H1 (cell line): ENCODE results near the gene CSRP3. TPM values are rescaled to one million over a fixed set of nuclear protein-coding genes. Genes with fewer than 3 reads are reported as not detected.

Experiments
- ATF2 ChIP-seq: IDR thresholded peaks from 2 replicates; pipeline ENCODE4 v1.6.1; 2012; ENCODE audit warnings: low read length, inconsistent platforms
- CBX5 ChIP-seq: fragments of 300-800, 300-1000 bp; sonication (generic); IDR thresholded peaks from 2 replicates; pipeline ENCODE4 v1.7.1; 2016; ENCODE audit warnings: antibody characterized with exemption, low read length, low read depth
- CBX8 ChIP-seq: fragments of 300-800, 300-1000 bp; sonication (generic); IDR thresholded peaks from 2 replicates; pipeline ENCODE4 v1.7.1; 2016; ENCODE audit warnings: low read depth, low read length, borderline replicate concordance
- CHD1 ChIP-seq: IDR thresholded peaks from 2 replicates; pipeline ENCODE4 v1.6.1; 2012; ENCODE audit warnings: low read depth, low read length, improper control_type of control experiment
- FOSL1 ChIP-seq: IDR thresholded peaks from 2 replicates; pipeline ENCODE4 v1.6.1; 2011; ENCODE audit warnings: mild to moderate bottlenecking, low read depth, low read length, moderate library complexity; ENCODE audit not compliant: insufficient read depth
- HDAC2 ChIP-seq, 2 experiments: fragments of 300-600 bp in 1 of 2; sonication (generic) in 1 of 2; IDR thresholded peaks; 2 replicates each; pipeline ENCODE4 v1.6.1; 2011 to 2012; ENCODE audit warnings: low read depth in 2 of 2, low read length in 2 of 2, mild to moderate bottlenecking in 2 of 2, moderate library complexity in 2 of 2, borderline replicate concordance in 1 of 2, inconsistent platforms in 1 of 2
- KDM1A ChIP-seq: fragments of 200-600, 300-600 bp; sonication (generic); IDR thresholded peaks from 2 replicates; pipeline ENCODE4 v1.7.1; 2016; ENCODE audit warnings: mild to moderate bottlenecking, low read length, borderline replicate concordance
- KDM5A ChIP-seq: fragments of 200-600 bp; IDR thresholded peaks from 2 replicates; pipeline ENCODE4 v1.7.1; 2012; ENCODE audit warnings: mild to moderate bottlenecking, low read length, inconsistent platforms, mixed read lengths
- MAFK ChIP-seq: IDR thresholded peaks from 2 replicates; pipeline ENCODE4 v1.6.1; 2012; ENCODE audit warnings: low read depth, mild to moderate bottlenecking, improper control_type of control experiment, low read length
- MAX ChIP-seq: IDR thresholded peaks from 2 replicates; pipeline ENCODE4 v1.6.1; 2012; ENCODE audit warnings: inconsistent platforms
- NANOG ChIP-seq: IDR thresholded peaks from 2 replicates; pipeline ENCODE4 v1.6.1; 2011; ENCODE audit warnings: low read length, low read depth, mild to moderate bottlenecking, inconsistent platforms; ENCODE audit not compliant: insufficient read depth, poor library complexity, severe bottlenecking
- POLR2AphosphoS5 ChIP-seq: IDR thresholded peaks from 2 replicates; pipeline ENCODE4 v1.6.1; 2011; ENCODE audit warnings: low read depth, low read length
- POU5F1 ChIP-seq: IDR thresholded peaks from 2 replicates; pipeline ENCODE4 v1.6.1; 2011; ENCODE audit warnings: low read depth, mild to moderate bottlenecking, low read length, moderate library complexity
- RAD21 ChIP-seq, 2 experiments: IDR thresholded peaks in 1 of 2; conservative IDR thresholded peaks in 1 of 2; 2 replicates each; pipeline ENCODE4 v1.6.1; 2011; ENCODE audit warnings: low read depth in 2 of 2, low read length in 2 of 2, improper control_type of control experiment in 1 of 2, inconsistent platforms in 1 of 2, mild to moderate bottlenecking in 1 of 2, moderate library complexity in 1 of 2
- RNF2 ChIP-seq: fragments of 200-900, 300-1000 bp; sonication (generic); IDR thresholded peaks from 2 replicates; pipeline ENCODE4 v1.7.1; 2016; ENCODE audit warnings: borderline replicate concordance, low read depth, mild to moderate bottlenecking, antibody characterized with exemption, low read length; ENCODE audit not compliant: poor library complexity, severe bottlenecking; ENCODE audit errors: missing control alignments
- SP2 ChIP-seq: IDR thresholded peaks from 2 replicates; pipeline ENCODE4 v1.6.1; 2012; ENCODE audit warnings: mild to moderate bottlenecking, low read length, inconsistent platforms
- TAF7 ChIP-seq: optimal IDR thresholded peaks from 2 replicates; pipeline ENCODE3; 2011; ENCODE audit warnings: low read depth, mild to moderate bottlenecking, inconsistent platforms, low read length, moderate library complexity, borderline replicate concordance
- YY1 ChIP-seq: IDR thresholded peaks from 2 replicates; pipeline ENCODE4 v1.6.1; 2011; ENCODE audit warnings: low read depth, mild to moderate bottlenecking, low read length
- polyA plus RNA-seq, 7 experiments: library from polyadenylated mRNA; depleted of rRNA in 3 of 7; stranded (reverse) in 5 of 7; unstranded in 2 of 7; fragments of >200 nt in 5 of 7; fragments of 200-250 nt in 2 of 7; gene quantifications; 1 replicate in 5 of 7; 2 replicates in 1 of 7; 4 replicates in 1 of 7; pipeline versions ENCODE4 v1.2.1 to v1.2.3, GENCODE V29; 2011 to 2013; ENCODE audit warnings: missing spikeins in 2 of 7, mixed read lengths in 2 of 7
- total RNA-seq: library from RNA; stranded (reverse); fragmentation: NEBNext Ultra II Directional; extraction: Animal tissue kit (Norgen Biotek cat#: 25700); gene quantifications from 2 replicates; pipeline ENCODE4 v1.2.1, GENCODE V29; 2021

Gene CSRP3
- total and polyA plus RNA-seq, 2 of the 8 experiments (the other 6 are each of a cell fraction or from before 2014, with no cell fraction given), result not detected

GRCh38 chr11:19240420-19241259, 38.9 kb upstream of the CSRP3 start, which contains the start of gene E2F8 (continued):
- no peak for TF ChIP-seq ATF2
- no peak for TF ChIP-seq FOSL1
- no peak for TF ChIP-seq RAD21 (IDR thresholded peaks at IDR 0.05 in 1 of 2, conservative IDR thresholded peaks at IDR 0.05 in 1 of 2; ENCODE audit: low read depth in 2 of 2, low read length in 2 of 2)
- TF ChIP-seq CBX8, result no peak
- TF ChIP-seq KDM1A, result no peak
- peak; percentile 3 for TF ChIP-seq TAF7
- no peak for TF ChIP-seq POLR2AphosphoS5
- TF ChIP-seq MAFK, result no peak
- TF ChIP-seq RNF2, result no peak
- no peak for TF ChIP-seq YY1
- TF ChIP-seq CBX5, result no peak
- no peak for TF ChIP-seq KDM5A
- TF ChIP-seq POU5F1, result no peak
- peak; percentile 78 for TF ChIP-seq MAX
- TF ChIP-seq SP2, result no peak
- peak; percentile 27 for TF ChIP-seq NANOG
- TF ChIP-seq HDAC2 (IDR thresholded peaks at IDR 0.05; ENCODE audit: borderline replicate concordance in 1 of 2, low read depth in 2 of 2, low read length in 2 of 2), result peak in 1 of 2 experiments; percentile 21; a peak in 1 of 4 replicates
- no peak for TF ChIP-seq CHD1
